Limb (tissue), 2 donors: ENCODE data around the gene SLC7A6OS.

Experiments used
- DNase-seq, 2 donors: peaks; one replicate each; pipeline ENCODE4 v3.0.0-alpha.2; 2016; ENCODE audit errors: extremely low spot score in 2 of 2

The SLC7A6OS gene

GRCh38 chr16:68344252-68344651, 33.5 kb upstream of the SLC7A6OS start:
- no peak for DNase-seq

GRCh38 chr16:68343137-68343536, 32.4 kb upstream of the SLC7A6OS start:
- DNase-seq, result no peak

GRCh38 chr16:68342620-68343019, 31.9 kb upstream of the SLC7A6OS start:
- DNase-seq, result no peak

GRCh38 chr16:68339214-68339613, 28.5 kb upstream of the SLC7A6OS start:
- DNase-seq, result no peak

- no peak for DNase-seq
Observed at GRCh38 chr16:68338326-68339119, 27.8 kb upstream of the SLC7A6OS start.

- no peak for DNase-seq
Observed at GRCh38 chr16:68335175-68335574, 24.4 kb upstream of the SLC7A6OS start.

- no peak for DNase-seq
Observed at GRCh38 chr16:68332411-68333121, 21.8 kb upstream of the SLC7A6OS start.

GRCh38 chr16:68331879-68332410, 21.2 kb upstream of the SLC7A6OS start:
- DNase-seq, result no peak

- no peak for DNase-seq
Observed at GRCh38 chr16:68328860-68329390, 18.2 kb upstream of the SLC7A6OS start.

GRCh38 chr16:68328151-68328859, 17.6 kb upstream of the SLC7A6OS start:
- DNase-seq, result peak; percentile 76 to 81

GRCh38 chr16:68324780-68325357, 14.1 kb upstream of the SLC7A6OS start:
- no peak for DNase-seq

- DNase-seq, result no peak
Observed at GRCh38 chr16:68324336-68324735, 13.6 kb upstream of the SLC7A6OS start.

- DNase-seq, result no peak
Observed at GRCh38 chr16:68319185-68319908, 8.6 kb upstream of the SLC7A6OS start.

- no peak for DNase-seq
Observed at GRCh38 chr16:68313116-68313515, 2.4 kb upstream of the SLC7A6OS start.

GRCh38 chr16:68310437-68310773, 341 bp downstream of the SLC7A6OS start:
- DNase-seq, result no peak

GRCh38 chr16:68309799-68310198, 947 bp downstream of the SLC7A6OS start:
- no peak for DNase-seq

- no peak for DNase-seq
Observed at GRCh38 chr16:68306633-68307032, 4.1 kb downstream of the SLC7A6OS start.

- DNase-seq, result no peak
Observed at GRCh38 chr16:68300734-68301459, 9.8 kb downstream of the SLC7A6OS start.

GRCh38 chr16:68299571-68300453, 10.9 kb downstream of the SLC7A6OS start:
- DNase-seq, result no peak
